Renal pelvis (tissue), 4 donors: ENCODE results near the gene ADGRD2. TPM values are rescaled to one million over a fixed set of nuclear protein-coding genes. Genes with fewer than 3 reads are reported as not detected.

Experiments used
- DNase-seq: peaks from one replicate; pipeline ENCODE4 v3.0.0-alpha.2; 2013
- polyA plus RNA-seq, 3 donors: library from polyadenylated mRNA; unstranded; fragments of 120-200 nt; gene quantifications; one replicate each; pipeline ENCODE4 v1.2.1, GENCODE V29; 2013; ENCODE audit not compliant: insufficient read length in 3 of 3

Gene ADGRD2
- polyA plus RNA-seq, 3 donors = 0.17 to 0.37 (median 0.19) TPM

GRCh38 chr9:124497441-124497840 is 47.2 kb downstream of the ADGRD2 start:
- DNase-seq = no peak

GRCh38 chr9:124498040-124498439 is 47.8 kb downstream of the ADGRD2 start:
- no peak for DNase-seq

- no peak for DNase-seq
Observed at GRCh38 chr9:124498499-124499146, 48.4 kb downstream of the ADGRD2 start.

- DNase-seq = no peak
Observed at GRCh38 chr9:124499216-124499615, 49.0 kb downstream of the ADGRD2 start.

- DNase-seq = no peak
Observed at GRCh38 chr9:124500028-124500795, 50.0 kb downstream of the ADGRD2 start.

- no peak for DNase-seq
Observed at GRCh38 chr9:124500796-124501611, 50.8 kb downstream of the ADGRD2 start.

- no peak for DNase-seq
Observed at GRCh38 chr9:124501771-124502320, 51.6 kb downstream of the ADGRD2 start.

GRCh38 chr9:124502711-124503702 is 52.8 kb downstream of the ADGRD2 start:
- DNase-seq = no peak

- DNase-seq = no peak
Observed at GRCh38 chr9:124503713-124504529, 53.7 kb downstream of the ADGRD2 start.

- DNase-seq = no peak
Observed at GRCh38 chr9:124504530-124505005, 54.3 kb downstream of the ADGRD2 start.

- DNase-seq = no peak
Observed at GRCh38 chr9:124505006-124505900, 55.0 kb downstream of the ADGRD2 start.

- DNase-seq = no peak
Observed at GRCh38 chr9:124505901-124506346, 55.7 kb downstream of the ADGRD2 start.

GRCh38 chr9:124506433-124506832 is 56.2 kb downstream of the ADGRD2 start:
- no peak for DNase-seq

GRCh38 chr9:124506931-124507879 is 57.0 kb downstream of the ADGRD2 start, which contains the start of gene NR5A1:
NR5A1 (minus strand) TSS chr9:124507399; CDS start chr9:124503395, 4,004 bp downstream.
- no peak for DNase-seq

GRCh38 chr9:124507880-124508423 is 57.7 kb downstream of the ADGRD2 start:
- DNase-seq = no peak

- no peak for DNase-seq
Observed at GRCh38 chr9:124510650-124511425, 60.6 kb downstream of the ADGRD2 start.
